Measurements from ENCODE around the gene B3GNT7.

- TF ChIP-seq CTCF (IDR thresholded peaks at IDR 0.05 in 8 of 11, conservative IDR thresholded peaks at IDR 0.05 in 3 of 11): no peak
- no peak for TF ChIP-seq POLR2A (IDR thresholded peaks at IDR 0.05)
- no peak for TF ChIP-seq POLR2AphosphoS5 (IDR thresholded peaks at IDR 0.05)
These were observed 22.3 kb upstream of the B3GNT7 start for GRCh38 chr2:231373184-231373583.

Measured in spleen (tissue), 7 donors.